C4-2B (cell line): ENCODE data around the gene KCNAB1.

Source experiments
- ZFX ChIP-seq: fragments of 450-650 bp; IDR thresholded peaks from 2 replicates; pipeline ENCODE4 v1.6.1; 2017
- TF ChIP-seq, protein P1 (sequence below): fragments of 450-650 bp; conservative IDR thresholded peaks from 2 replicates; pipeline ENCODE4 v1.5.1; 2017; ENCODE audit warnings: mild to moderate bottlenecking

- TF ChIP-seq, protein P1, sequence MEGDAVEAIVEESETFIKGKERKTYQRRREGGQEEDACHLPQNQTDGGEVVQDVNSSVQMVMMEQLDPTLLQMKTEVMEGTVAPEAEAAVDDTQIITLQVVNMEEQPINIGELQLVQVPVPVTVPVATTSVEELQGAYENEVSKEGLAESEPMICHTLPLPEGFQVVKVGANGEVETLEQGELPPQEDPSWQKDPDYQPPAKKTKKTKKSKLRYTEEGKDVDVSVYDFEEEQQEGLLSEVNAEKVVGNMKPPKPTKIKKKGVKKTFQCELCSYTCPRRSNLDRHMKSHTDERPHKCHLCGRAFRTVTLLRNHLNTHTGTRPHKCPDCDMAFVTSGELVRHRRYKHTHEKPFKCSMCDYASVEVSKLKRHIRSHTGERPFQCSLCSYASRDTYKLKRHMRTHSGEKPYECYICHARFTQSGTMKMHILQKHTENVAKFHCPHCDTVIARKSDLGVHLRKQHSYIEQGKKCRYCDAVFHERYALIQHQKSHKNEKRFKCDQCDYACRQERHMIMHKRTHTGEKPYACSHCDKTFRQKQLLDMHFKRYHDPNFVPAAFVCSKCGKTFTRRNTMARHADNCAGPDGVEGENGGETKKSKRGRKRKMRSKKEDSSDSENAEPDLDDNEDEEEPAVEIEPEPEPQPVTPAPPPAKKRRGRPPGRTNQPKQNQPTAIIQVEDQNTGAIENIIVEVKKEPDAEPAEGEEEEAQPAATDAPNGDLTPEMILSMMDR = no peak; the same call in 1 of the 2 replicates
- TF ChIP-seq ZFX = no peak
Measured at GRCh38 chr3:156535162-156535627, 414.8 kb downstream of the KCNAB1 start.
